GM18870 (cell line): Measurements from ENCODE around the gene IRX2.

Experiments used
- ATAC-seq: cut with Tn5 transposase; IDR thresholded peaks from one replicate; pipeline ENCODE4 v1.9.1; 2021; ENCODE audit warnings: moderate library complexity; ENCODE audit not compliant: unreplicated experiment

The IRX2 gene

GRCh38 chr5:2742921-2743679 lies 8.4 kb downstream of the IRX2 start:
- no peak for ATAC-seq

GRCh38 chr5:2741956-2742355 lies 9.5 kb downstream of the IRX2 start:
- no peak for ATAC-seq

GRCh38 chr5:2740876-2741555 lies 10.5 kb downstream of the IRX2 start:
- ATAC-seq, result no peak

- ATAC-seq, result no peak
Measured at GRCh38 chr5:2740051-2740875, 11.2 kb downstream of the IRX2 start.

GRCh38 chr5:2739360-2740050 lies 12.0 kb downstream of the IRX2 start:
- no peak for ATAC-seq

- ATAC-seq, result no peak
Measured at GRCh38 chr5:2738700-2739359, 12.6 kb downstream of the IRX2 start.

- no peak for ATAC-seq
Measured at GRCh38 chr5:2738156-2738699, 13.2 kb downstream of the IRX2 start.

- no peak for ATAC-seq
Measured at GRCh38 chr5:2737273-2738155, 14.0 kb downstream of the IRX2 start.

GRCh38 chr5:2736872-2737271 lies 14.6 kb downstream of the IRX2 start:
- no peak for ATAC-seq

GRCh38 chr5:2735996-2736395 lies 15.5 kb downstream of the IRX2 start:
- no peak for ATAC-seq

- ATAC-seq, result no peak
Measured at GRCh38 chr5:2732850-2733249, 18.6 kb downstream of the IRX2 start.

GRCh38 chr5:2732004-2732403 lies 19.5 kb downstream of the IRX2 start:
- no peak for ATAC-seq

GRCh38 chr5:2729189-2729588 lies 22.3 kb downstream of the IRX2 start:
- no peak for ATAC-seq

GRCh38 chr5:2727550-2727949 lies 23.9 kb downstream of the IRX2 start:
- ATAC-seq, result no peak

GRCh38 chr5:2725980-2726765 lies 25.3 kb downstream of the IRX2 start:
- ATAC-seq, result no peak

GRCh38 chr5:2724831-2725230 lies 26.6 kb downstream of the IRX2 start:
- ATAC-seq, result no peak

GRCh38 chr5:2724031-2724581 lies 27.4 kb downstream of the IRX2 start:
- ATAC-seq, result no peak

GRCh38 chr5:2722901-2723300 lies 28.6 kb downstream of the IRX2 start:
- ATAC-seq, result no peak
